ENCODE measurements around the gene LAMP5.

- TF ChIP-seq POLR2A (IDR thresholded peaks at IDR 0.05; ENCODE audit: low read length): no peak
- TF ChIP-seq GATA1 (IDR thresholded peaks at IDR 0.05; ENCODE audit: low read depth, low read length): no peak
These were observed 39.5 kb upstream of the LAMP5 start for GRCh38 chr20:9474835-9475415.

All from erythroblast (primary cell).